Nucleus accumbens (tissue), 56 donors: ENCODE measurements around the gene ERG.

Experiments used
- DNase-seq, 56 donors: peaks; one replicate each; lab custom pipeline; 2025; lab: John Stamatoyannopoulos, UW

ERG gene

DNA sequence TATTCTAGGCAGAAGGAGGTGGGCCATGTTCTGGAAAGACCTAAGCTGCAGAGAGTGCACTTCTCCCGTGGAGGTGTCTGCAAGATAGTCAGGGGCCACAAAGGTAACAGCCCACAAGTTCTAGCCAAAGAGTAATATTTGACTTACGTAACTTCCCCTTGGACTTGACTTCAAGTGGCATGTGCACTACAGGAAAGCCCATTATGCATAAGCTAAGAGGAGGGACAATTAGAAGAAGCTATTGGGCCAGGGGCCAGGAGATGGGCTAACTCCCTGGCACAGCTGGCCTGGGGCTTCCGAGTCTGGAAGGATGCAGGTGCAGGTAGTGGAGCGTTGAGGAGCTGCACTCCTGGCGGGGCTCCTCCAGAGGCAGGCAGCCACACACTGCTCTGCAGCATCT, 58.3 kb downstream of the ERG start:
- no peak for DNase-seq

DNA sequence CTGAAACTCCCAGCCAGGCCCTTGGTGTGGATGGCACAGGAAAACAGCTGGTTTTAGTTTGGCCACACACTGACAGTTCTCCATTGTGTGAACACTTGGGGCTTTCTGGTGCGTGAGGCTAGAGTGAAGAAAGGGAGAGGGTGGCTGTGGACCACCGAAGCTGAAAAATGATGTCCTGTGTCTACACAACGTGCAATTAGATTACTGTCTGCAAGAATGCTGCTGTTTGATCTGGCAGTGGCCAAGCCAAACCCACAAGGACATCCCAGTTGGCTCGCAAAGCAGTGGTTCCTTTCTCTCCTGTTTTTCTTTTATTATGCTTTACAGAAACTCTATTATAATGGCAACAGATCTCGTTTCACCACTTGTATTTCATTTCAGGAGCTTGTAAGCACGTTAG, 58.9 kb downstream of the ERG start:
- no peak for DNase-seq

DNA sequence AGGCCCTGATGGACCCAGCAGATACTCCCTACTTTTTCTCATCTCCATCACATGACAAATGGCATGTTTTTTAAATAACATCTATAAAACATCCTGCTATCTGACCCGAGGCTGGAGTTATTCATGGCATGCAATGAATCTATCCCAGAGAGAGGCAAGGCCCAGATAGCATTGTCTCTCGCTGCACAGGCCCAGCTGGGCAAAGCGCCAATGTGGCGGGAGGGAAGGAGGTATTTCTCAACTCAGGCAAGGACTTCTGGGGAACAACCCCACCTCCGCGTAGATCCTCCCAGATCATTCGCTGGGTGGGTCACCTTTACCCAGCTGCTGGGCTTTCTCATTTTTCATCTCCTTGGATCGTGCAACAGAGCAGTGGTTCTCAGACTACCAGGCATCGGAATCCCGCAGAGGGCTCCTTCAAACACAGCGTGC, 59.8 kb downstream of the ERG start:
- DNase-seq, result no peak

DNA sequence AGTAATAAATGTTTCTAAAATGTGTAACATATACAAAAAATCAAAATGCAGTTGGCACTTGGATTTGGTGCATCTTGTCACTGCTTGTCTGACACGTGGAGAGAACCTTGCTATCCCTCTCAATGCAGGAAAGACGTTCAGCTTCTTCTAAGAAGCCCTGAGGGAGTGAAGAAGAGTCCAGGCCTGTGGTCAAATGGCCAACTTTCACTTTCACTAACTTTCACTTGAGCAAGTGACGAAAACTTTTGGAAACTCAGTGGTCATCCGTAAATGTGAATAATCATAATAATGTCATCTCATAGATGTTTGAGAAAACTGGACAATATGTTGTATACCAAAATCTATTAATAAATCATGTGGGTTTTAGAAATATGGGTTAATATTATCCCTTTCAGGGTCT, 61.9 kb downstream of the ERG start:
- no peak for DNase-seq

DNA sequence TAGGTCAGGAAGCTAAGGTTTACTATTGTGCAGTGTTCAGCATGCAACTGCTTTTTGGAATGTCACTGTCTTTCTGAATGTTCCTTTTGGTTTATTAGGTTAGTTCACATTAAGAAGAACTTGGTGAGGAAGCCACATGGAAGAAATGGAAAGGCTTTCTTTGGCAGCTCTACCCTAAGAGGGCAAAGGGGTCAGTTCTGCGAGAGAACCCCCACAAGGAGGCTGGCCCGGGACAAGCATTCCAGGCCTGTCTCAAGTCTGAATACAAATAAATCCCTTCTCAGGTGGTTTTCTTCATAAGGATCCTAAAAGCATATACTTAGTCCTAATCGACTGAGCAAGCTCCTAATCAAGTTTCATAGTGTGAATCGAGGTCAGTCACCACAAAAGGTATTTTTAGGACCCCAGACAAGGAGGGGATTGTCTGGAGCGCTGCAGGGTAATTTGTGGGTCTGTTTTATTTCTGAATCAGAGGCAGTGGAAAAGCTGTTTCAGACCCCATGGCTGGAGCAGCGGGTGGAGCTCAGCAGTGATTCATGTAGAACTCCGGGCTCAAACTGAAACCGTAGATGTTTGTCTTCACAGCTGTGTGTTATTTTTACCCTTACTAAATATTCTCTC, 63.3 kb downstream of the ERG start:
- no peak for DNase-seq

DNA sequence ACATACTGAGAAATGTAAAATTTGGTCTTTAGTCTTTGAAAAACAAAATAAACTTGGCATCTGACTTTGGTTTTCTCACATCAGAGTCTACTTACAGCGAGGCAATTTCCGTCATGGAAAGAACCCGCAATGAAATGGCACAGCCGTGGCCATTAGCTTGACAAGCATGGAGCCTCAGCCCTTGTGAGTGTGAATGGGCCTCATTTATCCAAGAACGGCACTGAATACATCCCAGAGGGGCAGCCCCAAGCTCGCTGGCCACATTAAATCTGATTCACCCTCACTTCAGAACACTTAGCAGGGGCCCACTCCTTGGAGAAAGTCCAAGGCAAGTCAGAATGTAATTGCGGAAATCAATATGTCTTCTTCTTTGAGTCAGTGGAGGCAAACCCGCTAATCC, 64.8 kb downstream of the ERG start:
- no peak for DNase-seq

DNA sequence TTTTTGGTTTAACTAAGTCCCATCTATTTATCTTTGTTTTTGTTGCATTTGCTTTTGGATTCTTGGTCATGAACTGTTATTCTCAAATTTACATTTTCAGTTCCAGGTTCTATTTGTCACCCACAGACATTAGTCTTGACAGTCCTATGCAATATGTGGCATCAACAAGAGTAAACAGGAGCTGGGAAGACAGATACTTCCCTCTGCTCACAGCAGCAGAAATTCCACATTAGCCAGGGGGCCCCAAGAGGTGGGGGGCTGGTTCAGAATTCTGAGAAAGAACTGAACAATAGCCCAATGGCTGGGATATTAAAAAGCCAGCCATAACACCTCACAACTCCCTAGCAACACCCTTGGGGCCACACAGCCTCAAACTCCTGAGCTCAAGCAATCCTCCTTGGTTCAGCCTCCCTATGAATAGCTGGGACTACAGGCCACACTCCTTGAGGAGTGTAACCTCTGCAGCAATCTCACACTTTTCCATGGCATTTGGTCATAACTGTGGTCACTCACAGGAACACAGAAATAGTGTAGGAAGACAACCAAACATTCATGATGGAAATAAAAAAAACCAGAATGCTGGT, 67.8 kb downstream of the ERG start:
- no peak for DNase-seq

DNA sequence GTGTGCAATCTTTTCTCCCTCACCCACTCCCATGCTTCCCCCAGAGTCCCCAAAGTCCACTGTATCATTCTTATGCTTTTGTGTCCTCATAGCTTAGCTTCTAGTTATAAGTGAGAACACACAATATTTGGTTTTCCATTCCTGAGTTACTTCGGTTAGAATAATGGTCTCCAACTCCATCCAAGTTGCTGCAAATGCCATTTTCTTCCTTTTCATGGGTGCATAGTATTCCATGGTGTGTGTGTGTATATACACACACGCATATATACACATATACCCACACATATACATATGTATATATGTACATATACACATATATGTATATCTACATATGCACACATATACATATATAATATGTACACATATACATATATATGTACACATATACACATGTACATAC, 69.3 kb downstream of the ERG start:
- DNase-seq, result no peak

DNA sequence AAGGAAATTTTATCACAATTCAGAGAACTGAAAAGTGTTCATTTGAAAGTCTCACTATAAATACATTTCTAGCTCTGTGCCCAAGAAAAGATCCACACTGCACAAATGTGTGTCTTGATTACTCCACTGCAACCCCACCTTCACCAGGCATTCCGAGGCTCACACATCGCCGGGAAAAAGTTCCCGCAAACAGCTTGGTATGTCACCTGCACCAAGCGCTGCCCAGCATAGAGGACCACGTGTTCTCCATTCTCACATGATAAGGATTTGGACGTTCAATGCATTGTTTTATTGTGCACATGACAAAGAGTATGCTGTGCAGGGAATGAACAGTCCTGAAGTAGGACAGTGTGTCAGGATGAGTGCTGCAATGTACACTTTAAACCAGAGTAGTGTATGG, 70.1 kb downstream of the ERG start:
- DNase-seq, result no peak

DNA sequence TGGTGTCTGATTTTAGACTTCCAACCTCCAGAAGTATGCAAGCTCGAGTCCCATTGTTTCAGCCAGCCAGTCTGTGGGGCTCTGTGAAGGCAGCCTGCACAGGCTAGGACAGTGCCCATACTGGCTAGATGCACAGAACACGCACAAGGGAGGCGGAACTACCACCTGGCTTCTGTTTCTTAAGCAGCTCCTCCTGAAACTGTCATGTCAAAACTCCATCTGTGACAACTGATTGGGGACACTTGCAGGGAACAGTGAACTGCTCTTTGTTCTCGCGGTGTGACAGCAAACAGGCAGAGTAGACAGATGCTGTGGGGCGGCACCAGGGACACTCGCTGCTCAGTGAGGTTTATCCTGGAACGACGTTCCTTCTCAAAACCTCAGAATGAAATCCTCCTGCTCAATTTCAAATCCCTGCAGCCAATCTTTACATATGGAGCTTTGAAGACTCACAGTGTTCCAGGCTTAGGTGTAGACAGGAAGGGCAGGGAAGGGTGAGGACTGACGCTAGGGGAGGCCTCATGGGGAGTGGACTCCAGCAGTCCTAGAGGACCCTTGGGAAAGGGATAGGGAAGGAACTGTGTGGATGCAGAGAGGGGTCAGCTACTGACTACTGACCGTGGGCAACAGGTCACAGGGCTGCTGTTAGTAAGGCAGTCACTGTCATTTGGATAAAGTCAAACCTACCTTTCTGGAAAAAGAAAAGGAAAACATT, 73.8 kb downstream of the ERG start:
- DNase-seq, result no peak

DNA sequence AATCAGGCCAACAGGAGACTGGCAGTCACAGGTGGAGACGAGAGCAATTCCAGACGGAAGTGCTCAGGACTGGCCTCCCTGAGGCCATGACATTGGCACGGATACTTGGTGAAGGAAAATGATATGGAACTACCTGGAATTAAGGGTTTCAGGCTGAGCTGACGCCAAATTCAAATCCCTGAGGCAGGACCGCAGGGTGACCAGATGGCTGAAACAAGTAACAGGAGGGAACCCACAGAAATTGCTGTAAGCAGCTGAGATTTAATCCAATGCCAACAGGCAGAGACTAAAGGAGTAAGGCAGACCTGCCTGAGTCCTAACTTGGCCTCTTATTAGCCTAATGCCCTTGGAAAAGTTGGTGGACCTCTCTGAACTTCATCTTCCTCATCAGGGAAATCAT, 76.2 kb downstream of the ERG start:
- no peak for DNase-seq

DNA sequence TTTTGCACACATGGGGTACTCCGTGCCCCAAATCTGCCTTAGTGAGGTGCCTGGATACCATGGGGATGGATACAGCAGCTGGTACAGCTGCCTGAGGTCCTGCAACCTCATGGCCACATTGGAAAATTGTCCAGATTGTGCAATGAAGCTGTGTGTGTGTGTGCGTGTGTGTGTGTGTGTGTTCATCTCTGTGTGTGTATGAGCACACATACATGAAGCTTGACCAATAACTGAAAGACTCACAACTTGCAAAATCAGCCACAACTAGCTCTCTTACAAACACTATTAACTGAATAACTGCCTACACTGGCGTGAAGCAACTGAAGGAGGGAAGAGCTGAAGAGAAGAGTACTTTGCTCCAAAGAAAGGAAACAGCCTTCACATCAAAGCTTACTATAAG, 78.1 kb downstream of the ERG start:
- DNase-seq, result no peak

DNA sequence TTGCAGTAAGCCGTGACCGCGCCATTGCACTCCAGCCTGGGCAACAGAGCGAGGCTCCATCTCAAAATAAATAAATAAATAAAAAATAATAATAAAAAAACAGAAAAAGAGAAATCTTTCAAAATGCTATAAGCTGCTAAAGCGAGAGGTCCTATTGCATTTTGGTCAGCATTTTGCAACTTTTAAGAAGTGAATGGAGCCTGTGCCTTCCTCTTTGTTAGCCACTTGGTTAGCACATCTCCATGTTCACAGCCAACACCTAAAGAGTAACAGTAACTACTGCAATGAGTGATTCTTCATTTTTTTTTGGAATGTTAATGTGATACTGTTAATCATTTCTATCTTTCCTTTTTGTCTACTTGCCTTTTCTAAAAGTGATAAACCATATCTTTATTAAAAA, 80.6 kb downstream of the ERG start:
- no peak for DNase-seq

DNA sequence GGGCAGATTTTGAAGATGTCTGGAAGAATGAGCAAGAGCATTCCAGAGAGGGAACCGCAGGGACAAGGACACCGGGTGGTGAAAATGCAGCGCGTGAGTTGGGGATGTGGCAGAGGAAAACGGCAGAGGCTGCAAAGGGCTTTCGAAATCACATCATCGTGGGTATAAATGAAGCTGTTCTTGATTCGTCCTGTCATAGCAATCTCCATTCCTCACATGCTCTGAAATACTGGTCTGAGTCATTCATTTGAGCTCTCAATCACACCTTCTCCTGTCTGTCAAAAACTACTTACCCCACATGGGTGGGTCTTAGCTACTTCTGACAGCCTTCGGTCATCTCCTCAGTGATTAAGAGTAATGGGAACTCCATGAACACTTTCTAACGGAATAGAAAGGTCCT, 81.5 kb downstream of the ERG start:
- no peak for DNase-seq

DNA sequence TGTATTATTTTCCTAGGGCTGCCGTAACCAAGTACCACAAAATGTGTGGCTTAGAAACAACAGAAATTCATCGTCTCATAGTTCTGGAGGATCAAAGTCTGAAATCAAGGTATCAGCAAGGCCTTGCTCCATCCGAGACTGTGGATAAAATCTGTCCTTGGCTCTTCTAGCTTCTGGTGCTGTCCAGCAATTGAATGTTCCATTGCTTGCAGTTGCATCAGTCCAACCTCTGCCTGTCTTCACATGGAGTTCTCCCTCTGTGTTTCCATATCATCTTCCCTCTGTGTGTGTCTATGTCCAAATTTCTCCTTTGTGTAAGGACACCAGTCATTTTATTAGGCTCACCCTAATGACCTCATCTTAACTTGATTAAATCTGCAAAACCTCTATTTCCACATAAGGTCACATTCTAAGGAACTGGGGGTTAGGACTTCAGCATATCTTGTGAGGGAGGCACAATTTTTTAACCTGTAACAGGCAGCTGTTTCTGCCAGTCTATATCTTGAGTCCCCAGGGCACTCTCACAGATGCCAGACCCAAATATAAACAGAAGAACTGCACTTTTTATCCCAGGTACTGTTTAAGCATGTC, 84.2 kb downstream of the ERG start:
- DNase-seq, result no peak

DNA sequence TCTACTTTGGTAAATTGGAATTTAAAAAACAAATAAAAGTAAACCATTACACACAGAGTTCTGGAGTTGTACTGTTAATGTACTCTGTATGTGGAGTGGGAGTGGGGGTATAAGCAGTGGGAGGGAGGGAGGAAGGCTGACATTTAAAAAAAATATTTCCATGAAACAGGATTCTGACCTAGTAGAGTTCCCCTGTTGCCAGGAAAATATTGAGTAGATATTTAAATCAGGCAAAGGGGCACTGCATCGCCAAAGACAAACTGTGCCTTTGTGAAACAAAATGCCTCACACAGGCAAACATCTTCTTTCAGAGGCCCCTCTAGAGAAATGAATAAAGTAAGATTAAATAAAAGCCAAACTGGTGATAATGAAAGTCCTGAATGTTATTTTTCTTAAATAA, 87.8 kb downstream of the ERG start:
- DNase-seq, result no peak

DNA sequence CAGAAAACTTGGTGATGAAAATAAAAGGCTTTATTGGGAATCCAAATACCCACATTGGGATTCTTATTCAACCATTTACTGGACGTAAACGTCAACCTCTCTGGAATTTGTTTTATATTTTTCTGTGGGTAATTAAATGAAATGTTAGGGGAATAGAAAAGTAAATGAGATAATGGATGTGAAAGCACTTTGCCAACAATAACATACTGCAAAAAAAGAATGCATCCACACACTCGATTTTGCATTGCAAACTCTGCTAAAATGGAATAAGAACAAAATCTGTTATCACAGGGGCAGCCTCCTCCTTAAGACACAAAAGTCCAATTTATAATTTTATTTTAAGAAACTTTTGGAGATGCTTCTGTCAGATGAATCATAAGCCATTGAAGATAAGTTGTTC, 88.4 kb downstream of the ERG start:
- DNase-seq, result no peak

DNA sequence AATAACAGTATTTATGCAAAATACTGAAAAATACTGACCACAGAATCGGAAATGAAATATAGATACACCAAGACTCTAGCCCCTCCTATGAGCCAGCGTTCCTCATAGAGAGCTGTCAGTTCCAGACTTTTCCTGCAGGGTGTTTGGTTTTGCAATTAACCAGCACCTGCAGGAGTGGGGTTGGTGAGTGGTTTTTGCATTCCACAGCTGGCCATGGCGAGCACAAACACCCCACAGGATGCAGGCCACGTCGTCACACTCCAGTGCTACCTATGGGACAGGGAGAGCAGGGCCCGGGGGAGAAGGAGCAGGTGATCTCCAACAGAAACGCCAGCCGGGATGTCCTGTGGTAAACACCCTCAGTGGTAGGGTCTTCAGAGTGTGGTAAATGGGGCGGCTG, 94.1 kb downstream of the ERG start:
- DNase-seq, result no peak

DNA sequence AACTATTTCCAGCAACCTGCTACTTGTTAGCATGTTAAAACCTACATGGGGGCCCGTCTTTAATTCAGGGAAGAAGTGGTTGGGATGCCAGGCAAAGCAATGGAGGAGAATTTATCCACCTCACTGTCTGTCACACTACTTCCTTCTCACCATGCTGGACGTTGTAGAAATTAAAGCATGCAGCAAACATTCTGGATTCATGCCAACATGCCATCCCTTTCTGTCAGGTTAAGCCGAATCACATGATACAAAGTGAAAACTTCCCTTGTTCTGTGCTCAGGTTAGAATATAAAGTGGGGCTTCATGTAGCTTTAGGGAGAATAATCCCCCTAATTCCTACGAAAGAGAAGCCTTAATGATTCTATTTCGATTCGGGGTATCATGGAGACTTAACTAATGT, 95.5 kb downstream of the ERG start:
- no peak for DNase-seq

DNA sequence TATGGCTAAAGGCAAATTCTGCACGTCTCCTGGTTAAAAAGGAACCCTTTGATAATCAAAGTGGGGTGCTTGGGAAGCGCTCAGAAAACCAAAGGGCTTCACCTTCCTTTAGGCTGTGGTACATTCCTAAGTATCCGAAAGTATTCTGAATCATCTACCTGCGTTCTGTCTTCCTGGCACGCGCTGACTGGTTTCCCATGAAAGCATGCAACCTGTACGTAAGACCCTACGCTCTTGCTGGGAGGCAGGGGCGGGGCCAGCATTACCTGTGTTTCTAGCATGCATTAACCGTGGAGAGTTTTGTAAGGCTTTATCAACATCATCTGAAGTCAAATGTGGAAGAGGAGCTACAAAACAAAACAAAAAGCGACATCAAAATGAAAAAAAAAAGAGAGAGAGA, 96.0 kb downstream of the ERG start:
- DNase-seq, result no peak

DNA sequence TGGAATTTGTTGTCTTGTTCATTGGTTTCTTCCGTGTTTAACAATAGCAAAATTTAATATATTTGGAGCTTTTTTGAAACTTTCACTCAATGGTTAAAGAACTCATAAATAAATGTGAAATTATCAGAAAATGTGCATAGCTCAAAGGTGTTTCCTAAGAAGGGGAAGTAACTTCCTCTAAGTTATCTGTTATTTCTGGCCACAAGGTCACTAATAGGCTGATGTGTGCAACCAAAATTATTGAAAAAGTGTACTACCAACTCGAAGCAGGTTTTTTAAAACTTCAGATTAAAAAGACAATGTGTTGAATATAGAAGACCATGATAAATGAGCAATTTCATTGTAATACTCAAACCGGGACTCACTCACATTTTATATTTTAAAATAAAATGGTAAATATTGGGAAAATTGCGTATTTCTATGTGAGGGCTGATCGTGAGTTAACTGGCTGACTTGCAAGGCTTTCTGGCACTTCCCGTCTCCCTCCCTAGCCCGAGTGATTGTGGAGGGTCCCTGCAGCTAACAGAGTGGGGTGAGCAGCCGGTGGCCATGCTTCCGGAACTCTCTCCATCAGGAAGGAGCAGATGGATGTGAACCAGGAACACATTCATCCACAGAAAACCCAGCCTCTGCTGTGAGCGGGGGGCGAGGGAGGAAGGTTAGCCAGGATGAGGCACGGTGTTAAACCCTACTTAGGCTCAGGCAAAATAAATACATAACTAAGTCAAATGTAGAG, 96.9 kb downstream of the ERG start:
- no peak for DNase-seq
